HUES6 (cell line): ENCODE data around the gene CLCNKA.
"Not testable (repeated sequence)": the region's sequence is repeated elsewhere in the genome, so short reads cannot be mapped to it uniquely, and the experiment has no call there.

Experiments
- H3K27ac ChIP-seq: 2 replicates; pipeline ENCODE4 v1.7.0; 2013; ENCODE audit warnings: low read depth, mild to moderate bottlenecking, low read length, inconsistent platforms
- H3K27me3 ChIP-seq: 2 replicates; pipeline ENCODE4 v1.6.1; 2013; ENCODE audit warnings: low read length; ENCODE audit not compliant: control insufficient read depth, insufficient read depth
- H3K36me3 ChIP-seq: 2 replicates; pipeline ENCODE4 v1.6.1; 2013; ENCODE audit warnings: low read length; ENCODE audit not compliant: control insufficient read depth, insufficient read depth
- H3K4me1 ChIP-seq: 2 replicates; pipeline ENCODE4 v1.6.1; 2013; ENCODE audit warnings: low read length; ENCODE audit not compliant: control insufficient read depth, insufficient read depth
- H3K4me3 ChIP-seq: 2 replicates; pipeline ENCODE4 v1.5.1; 2013; ENCODE audit warnings: low read depth, low read length
- H3K9ac ChIP-seq: one replicate; pipeline ENCODE4 v1.6.1; 2013; ENCODE audit warnings: mild to moderate bottlenecking, low read length
- H3K9me3 ChIP-seq: 2 replicates; pipeline ENCODE4 v1.6.1; 2013; ENCODE audit warnings: low read depth, low read length; ENCODE audit not compliant: control insufficient read depth, insufficient read depth

CLCNKA gene

GRCh38 chr1:16043950-16044349, 22.1 kb downstream of the CLCNKA start:
- no peaks in the 10 kb centered on the region for H3K36me3 ChIP-seq
- no peak overlapping the region for H3K9ac ChIP-seq
- H3K9me3 ChIP-seq = no peaks in the 10 kb centered on the region
- H3K27ac ChIP-seq = no peak overlapping the region
- H3K27me3 ChIP-seq = no peaks in the 10 kb centered on the region; the same call in 1 of the 2 replicates
- H3K4me3 ChIP-seq = no peak overlapping the region
- H3K4me1 ChIP-seq = peaks cover 11% of the 10 kb centered on the region

GRCh38 chr1:16046842-16047241, 25.0 kb downstream of the CLCNKA start:
- peaks cover 23% of the 10 kb centered on the region for H3K4me1 ChIP-seq
- no peak overlapping the region for H3K9ac ChIP-seq
- H3K36me3 ChIP-seq = no peaks in the 10 kb centered on the region
- no peak overlapping the region for H3K27ac ChIP-seq
- H3K27me3 ChIP-seq = no peaks in the 10 kb centered on the region; the same call in 1 of the 2 replicates
- H3K9me3 ChIP-seq = no peaks in the 10 kb centered on the region
- no peak overlapping the region for H3K4me3 ChIP-seq

- H3K9me3 ChIP-seq = no peaks in the 10 kb centered on the region
- H3K27me3 ChIP-seq = no peaks in the 10 kb centered on the region; the same call in 1 of the 2 replicates
- peaks cover 23% of the 10 kb centered on the region for H3K4me1 ChIP-seq
- no peaks in the 10 kb centered on the region for H3K36me3 ChIP-seq
- H3K27ac ChIP-seq = no peak overlapping the region
- no peak overlapping the region for H3K9ac ChIP-seq
- peak overlapping the region; percentile 76 for H3K4me3 ChIP-seq
Observed at GRCh38 chr1:16047791-16048475, 26.1 kb downstream of the CLCNKA start.

- peak overlapping the region; percentile 29 for H3K9ac ChIP-seq
Observed at GRCh38 chr1:16048573-16049189, 26.8 kb downstream of the CLCNKA start.

GRCh38 chr1:16050328-16050727, 28.5 kb downstream of the CLCNKA start:
- Histone ChIP-seq H3K27ac (no peak overlapping the region), H3K4me1 (peaks cover 23% of the 10 kb centered on the region), H3K4me3 (no peak overlapping the region), H3K27me3 (no peaks in the 10 kb centered on the region; the same call in 1 of the 2 replicates), H3K36me3 (no peaks in the 10 kb centered on the region), H3K9ac (no peak overlapping the region), H3K9me3 (no peaks in the 10 kb centered on the region)

More at GRCh38 chr1:16048573-16049189, 26.8 kb downstream of the CLCNKA start:
- Histone ChIP-seq H3K9me3 (no peaks in the 10 kb centered on the region), H3K36me3 (no peaks in the 10 kb centered on the region), H3K27ac (peak overlapping the region; percentile 17; the same call in 1 of the 2 replicates), H3K27me3 (no peaks in the 10 kb centered on the region; the same call in 1 of the 2 replicates), H3K4me3 (peak overlapping the region; percentile 76), H3K4me1 (peaks cover 23% of the 10 kb centered on the region)

GRCh38 chr1:16051039-16051438, 29.2 kb downstream of the CLCNKA start:
- Histone ChIP-seq H3K27me3 (no peaks in the 10 kb centered on the region), H3K36me3 (no peaks in the 10 kb centered on the region), H3K9ac (no peak overlapping the region), H3K9me3 (no peaks in the 10 kb centered on the region), H3K4me3 (no peak overlapping the region), H3K4me1 (peaks cover 28% of the 10 kb centered on the region), H3K27ac (no peak overlapping the region)

GRCh38 chr1:16051949-16052348, 30.1 kb downstream of the CLCNKA start:
- H3K27ac ChIP-seq, H3K4me3 ChIP-seq, H3K36me3 ChIP-seq, H3K9me3 ChIP-seq, H3K9ac ChIP-seq, H3K27me3 ChIP-seq: not testable (repeated sequence)
- H3K4me1 ChIP-seq = peaks cover 25% of the 10 kb centered on the region

GRCh38 chr1:16053781-16054502, 32.1 kb downstream of the CLCNKA start:
- no peaks in the 10 kb centered on the region for H3K27me3 ChIP-seq
- no peak overlapping the region for H3K9ac ChIP-seq
- H3K4me3 ChIP-seq = no peak overlapping the region
- H3K9me3 ChIP-seq = no peaks in the 10 kb centered on the region
- no peak overlapping the region for H3K27ac ChIP-seq
- H3K36me3 ChIP-seq = no peaks in the 10 kb centered on the region
- peaks cover 17% of the 10 kb centered on the region for H3K4me1 ChIP-seq

- Histone ChIP-seq H3K4me3 (no peak overlapping the region), H3K9ac (no peak overlapping the region), H3K27me3 (no peaks in the 10 kb centered on the region), H3K9me3 (no peaks in the 10 kb centered on the region), H3K4me1 (peaks cover 12% of the 10 kb centered on the region), H3K27ac (no peak overlapping the region), H3K36me3 (no peaks in the 10 kb centered on the region)
Observed at GRCh38 chr1:16054598-16055540, 33.0 kb downstream of the CLCNKA start.

GRCh38 chr1:16055613-16056520, 34.0 kb downstream of the CLCNKA start:
- peaks cover 5% of the 10 kb centered on the region for H3K4me1 ChIP-seq
- H3K4me3 ChIP-seq = 0 out of 2 replicates have a peak overlapping the region, but pooled peaks have one; percentile 15
- H3K36me3 ChIP-seq = no peaks in the 10 kb centered on the region
- H3K9me3 ChIP-seq = no peaks in the 10 kb centered on the region
- no peak overlapping the region for H3K9ac ChIP-seq
- no peaks in the 10 kb centered on the region for H3K27me3 ChIP-seq
- no peak overlapping the region for H3K27ac ChIP-seq
